Stimulated activated naive B cell treated with anti-CD40 and anti-IgM and Interleukin-4, amounts not matched to agents 10 μg/mL and 1 μg/mL and 100 μg/mL, for 72 hours (primary cell): ENCODE results near the gene DRD4.
"Not testable (repeated sequence)": the region's sequence is repeated elsewhere in the genome, so short reads cannot be mapped to it uniquely, and the experiment has no call there.

Experiments used
- ATAC-seq, 2 donors: fragments of 150-1000 bp; cut with Tn5 transposase; replicated peaks; 2 replicates each; pipeline ENCODE4 v1.10.0; 2021; ENCODE audit warnings: moderate library complexity in 1 of 2
- DNase-seq: peaks from one replicate; pipeline ENCODE4 v3.0.0; 2021
- H3K27ac Mint-ChIP-seq: one replicate; pipeline ENCODE4 v1.8.0; 2022; ENCODE audit warnings: mild to moderate bottlenecking, mixed read lengths
- H3K27me3 Mint-ChIP-seq, 2 donors: one replicate each; pipeline ENCODE4 v1.8.0; 2022; ENCODE audit warnings: mixed read lengths in 2 of 2
- H3K36me3 Mint-ChIP-seq, 2 donors: one replicate each; pipeline ENCODE4 v1.8.0; 2022; ENCODE audit warnings: mixed read lengths in 2 of 2, mild to moderate bottlenecking in 1 of 2
- H3K4me1 Mint-ChIP-seq, 2 donors: one replicate each; pipeline ENCODE4 v1.8.0; 2022; ENCODE audit warnings: mixed read lengths in 2 of 2, mild to moderate bottlenecking in 1 of 2
- H3K4me3 Mint-ChIP-seq, 2 donors: one replicate each; pipeline ENCODE4 v1.8.0; 2022; ENCODE audit warnings: mild to moderate bottlenecking in 2 of 2, mixed read lengths in 2 of 2, moderate library complexity in 1 of 2
- H3K9me3 Mint-ChIP-seq, 2 donors: one replicate each; pipeline ENCODE4 v1.8.0; 2022; ENCODE audit warnings: mixed read lengths in 2 of 2, mild to moderate bottlenecking in 1 of 2

DRD4 gene

DNA sequence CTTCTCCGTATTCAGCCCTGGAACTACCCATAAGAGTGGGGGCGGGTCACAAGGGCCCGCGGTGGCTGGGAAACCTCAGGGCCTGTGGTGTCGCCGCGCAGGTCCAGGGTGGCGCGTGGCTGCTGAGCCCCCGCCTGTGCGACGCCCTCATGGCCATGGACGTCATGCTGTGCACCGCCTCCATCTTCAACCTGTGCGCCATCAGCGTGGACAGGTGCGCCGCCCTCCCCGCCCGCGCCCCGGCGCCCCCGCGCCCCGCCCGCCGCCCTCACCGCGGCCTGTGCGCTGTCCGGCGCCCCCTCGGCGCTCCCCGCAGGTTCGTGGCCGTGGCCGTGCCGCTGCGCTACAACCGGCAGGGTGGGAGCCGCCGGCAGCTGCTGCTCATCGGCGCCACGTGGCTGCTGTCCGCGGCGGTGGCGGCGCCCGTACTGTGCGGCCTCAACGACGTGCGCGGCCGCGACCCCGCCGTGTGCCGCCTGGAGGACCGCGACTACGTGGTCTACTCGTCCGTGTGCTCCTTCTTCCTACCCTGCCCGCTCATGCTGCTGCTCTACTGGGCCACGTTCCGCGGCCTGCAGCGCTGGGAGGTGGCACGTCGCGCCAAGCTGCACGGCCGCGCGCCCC, 2.4 kb downstream of the DRD4 start:
- H3K27me3 Mint-ChIP-seq, result peaks cover 28 to 42% of the 10 kb centered on the region in 2 donors
- H3K27ac Mint-ChIP-seq, result no peak overlapping the region
- peak overlapping the region; percentile 29 to 30 for H3K4me3 Mint-ChIP-seq
- no peaks in the 10 kb centered on the region for H3K9me3 Mint-ChIP-seq
- peaks cover 10 to 16% of the 10 kb centered on the region in 2 donors for H3K4me1 Mint-ChIP-seq
- peak; percentile 8 to 15 for ATAC-seq
- H3K36me3 Mint-ChIP-seq, result peaks cover 12 to 16% of the 10 kb centered on the region in 2 donors
- no peak for DNase-seq

DNA sequence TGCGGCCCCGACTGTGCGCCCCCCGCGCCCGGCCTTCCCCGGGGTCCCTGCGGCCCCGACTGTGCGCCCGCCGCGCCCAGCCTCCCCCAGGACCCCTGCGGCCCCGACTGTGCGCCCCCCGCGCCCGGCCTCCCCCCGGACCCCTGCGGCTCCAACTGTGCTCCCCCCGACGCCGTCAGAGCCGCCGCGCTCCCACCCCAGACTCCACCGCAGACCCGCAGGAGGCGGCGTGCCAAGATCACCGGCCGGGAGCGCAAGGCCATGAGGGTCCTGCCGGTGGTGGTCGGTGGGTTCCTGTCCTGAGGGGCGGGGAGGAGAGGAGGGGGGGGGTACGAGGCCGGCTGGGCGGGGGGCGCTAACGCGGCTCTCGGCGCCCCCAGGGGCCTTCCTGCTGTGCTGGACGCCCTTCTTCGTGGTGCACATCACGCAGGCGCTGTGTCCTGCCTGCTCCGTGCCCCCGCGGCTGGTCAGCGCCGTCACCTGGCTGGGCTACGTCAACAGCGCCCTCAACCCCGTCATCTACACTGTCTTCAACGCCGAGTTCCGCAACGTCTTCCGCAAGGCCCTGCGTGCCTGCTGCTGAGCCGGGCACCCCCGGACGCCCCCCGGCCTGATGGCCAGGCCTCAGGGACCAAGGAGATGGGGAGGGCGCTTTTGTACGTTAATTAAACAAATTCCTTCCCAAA, 3.1 kb downstream of the DRD4 start:
- DNase-seq (no peak), ATAC-seq (peak; percentile 61 to 66)
- Mint-ChIP-seq H3K4me1 (peaks cover 10 to 16% of the 10 kb centered on the region in 2 donors), H3K9me3 (no peaks in the 10 kb centered on the region), H3K27me3 (peaks cover 28 to 42% of the 10 kb centered on the region in 2 donors), H3K4me3 (peak overlapping the region; percentile 71 to 78), H3K36me3 (peaks cover 12 to 16% of the 10 kb centered on the region in 2 donors), H3K27ac (peak overlapping the region; percentile 88)

DNA sequence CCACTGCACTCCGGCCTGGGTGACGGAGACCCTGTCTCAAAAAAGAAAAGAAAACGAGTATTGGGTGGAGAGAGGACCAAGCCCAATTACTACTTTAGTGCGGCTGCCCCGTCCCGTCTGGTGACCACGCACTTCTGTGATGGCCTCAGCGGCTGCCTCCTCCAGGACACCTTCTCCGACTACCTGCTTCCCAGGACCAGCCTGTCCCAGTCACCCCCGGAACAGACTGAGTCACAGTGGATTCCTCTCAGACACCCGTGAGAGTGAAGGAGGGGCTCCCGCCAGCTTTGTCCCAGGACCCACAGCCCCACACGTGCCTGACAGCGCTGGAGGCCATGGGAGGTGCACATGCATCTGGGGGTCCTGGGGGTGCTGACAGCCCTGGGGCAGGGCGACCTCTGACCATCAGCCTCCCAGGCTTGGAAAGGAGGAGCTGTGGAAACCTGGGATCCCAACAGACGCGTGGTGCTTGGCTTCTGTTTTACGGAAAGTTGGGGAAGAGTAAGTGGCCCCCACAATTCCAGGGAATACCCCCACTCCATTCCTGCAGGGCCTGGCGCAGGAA, 4.8 kb downstream of the DRD4 start:
- H3K27ac Mint-ChIP-seq, result peak overlapping the region; percentile 56
- peaks cover 12 to 26% of the 10 kb centered on the region in 2 donors for H3K36me3 Mint-ChIP-seq
- H3K4me1 Mint-ChIP-seq, result peaks cover 10 to 22% of the 10 kb centered on the region in 2 donors
- H3K27me3 Mint-ChIP-seq, result peaks cover 21 to 27% of the 10 kb centered on the region in 2 donors
- no peak overlapping the region for H3K4me3 Mint-ChIP-seq
- ATAC-seq (no peak), DNase-seq (no peak)
- no peaks in the 10 kb centered on the region for H3K9me3 Mint-ChIP-seq

DNA sequence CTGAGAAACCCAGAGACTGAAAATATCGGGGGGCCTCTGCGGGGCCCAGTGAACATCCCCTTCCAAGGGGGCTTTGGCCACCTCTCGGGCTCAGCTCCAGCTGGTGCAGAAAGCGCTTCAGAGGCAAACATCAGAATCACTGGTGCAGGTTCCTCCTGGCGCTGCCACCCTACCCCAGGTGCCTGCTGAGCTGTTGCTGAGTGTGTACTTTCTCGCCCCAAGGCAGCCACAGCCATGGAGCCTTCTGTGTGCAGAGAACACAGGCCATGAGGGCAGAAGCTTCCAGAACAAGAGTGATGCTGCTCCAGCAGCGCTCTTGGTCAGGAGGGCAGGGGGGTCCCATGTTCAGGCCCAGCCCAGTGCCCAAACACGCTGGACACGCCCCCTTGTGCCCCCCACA, 6.3 kb downstream of the DRD4 start:
- ATAC-seq (no peak), DNase-seq (no peak)
- Mint-ChIP-seq H3K4me1 (peaks cover 5 to 19% of the 10 kb centered on the region in 2 donors), H3K9me3 (no peaks in the 10 kb centered on the region), H3K27me3 (peaks cover 12 to 14% of the 10 kb centered on the region in 2 donors), H3K4me3 (no peak overlapping the region), H3K27ac (no peak overlapping the region), H3K36me3 (peaks cover 14 to 28% of the 10 kb centered on the region in 2 donors)

DNA sequence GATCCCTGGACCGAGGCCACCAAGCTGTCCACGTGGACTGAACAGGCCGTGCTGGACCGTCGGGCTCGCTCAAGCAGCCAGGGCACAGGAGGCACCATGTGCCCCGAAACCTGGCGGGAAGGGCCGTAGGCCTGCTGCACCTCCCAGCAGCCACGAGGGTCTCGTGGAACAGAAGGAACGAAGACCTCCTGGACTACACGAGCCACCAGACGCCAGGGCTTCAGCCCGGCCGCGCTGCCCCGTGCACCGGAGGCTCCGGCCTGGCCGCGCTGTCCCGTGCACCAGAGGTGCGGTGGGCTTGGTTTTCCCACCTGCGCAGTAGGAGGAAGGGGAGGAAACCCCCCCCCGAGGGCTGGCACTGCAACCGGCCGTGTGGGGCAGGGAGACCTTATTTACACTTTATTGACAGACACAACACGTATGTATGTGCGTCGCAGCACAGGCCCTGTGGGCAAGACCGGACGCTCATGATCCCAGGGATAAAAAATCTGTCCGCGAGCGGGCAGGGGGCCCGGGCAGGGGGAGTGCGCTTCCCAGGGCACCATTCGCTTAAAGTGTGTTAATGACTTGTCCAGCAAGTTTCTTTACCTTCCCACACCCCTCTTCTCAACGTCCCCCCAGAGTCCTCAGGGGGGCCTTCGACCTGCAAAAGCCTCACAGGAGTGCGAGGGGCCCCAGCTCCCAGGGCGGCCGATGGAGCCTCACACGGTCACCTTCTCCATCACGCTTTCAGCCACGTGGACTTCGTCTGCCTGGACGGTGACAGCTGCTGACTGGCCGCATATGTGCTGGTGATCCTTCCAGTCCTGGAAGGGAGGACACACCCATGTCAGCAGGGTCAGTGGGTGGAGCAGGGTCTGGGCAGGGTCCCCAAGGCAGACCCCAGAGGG, 7.0 kb downstream of the DRD4 start:
- no peak overlapping the region for H3K4me3 Mint-ChIP-seq
- ATAC-seq, result no peak
- H3K9me3 Mint-ChIP-seq, result no peaks in the 10 kb centered on the region
- H3K27ac Mint-ChIP-seq, result no peak overlapping the region
- H3K27me3 Mint-ChIP-seq, result peaks cover 5 to 8% of the 10 kb centered on the region in 2 donors
- H3K4me1 Mint-ChIP-seq, result peaks cover 5 to 19% of the 10 kb centered on the region in 2 donors
- DNase-seq, result no peak
- peaks cover 16 to 34% of the 10 kb centered on the region in 2 donors for H3K36me3 Mint-ChIP-seq

DNA sequence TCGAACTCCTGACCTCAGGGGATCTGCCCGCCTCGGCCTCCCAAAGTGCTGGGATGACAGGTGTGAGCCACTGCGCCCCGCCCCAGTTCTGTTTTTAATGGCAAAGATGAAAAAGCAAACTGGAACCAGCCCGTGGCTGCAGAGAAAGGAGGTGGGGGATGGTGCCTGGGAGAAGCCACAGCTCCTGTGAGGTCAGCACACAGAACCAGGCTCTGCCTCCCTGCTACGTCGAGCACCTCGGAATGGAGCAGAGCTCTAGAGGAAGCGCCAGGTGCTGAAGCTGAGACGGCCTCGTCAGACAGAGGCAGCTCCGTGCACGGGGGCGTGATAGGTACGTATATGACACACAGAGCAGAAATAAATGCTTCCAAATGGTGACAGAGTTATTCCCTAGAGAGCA, 8.5 kb downstream of the DRD4 start:
- ATAC-seq (no peak), DNase-seq (no peak)
- no peak overlapping the region for H3K4me3 Mint-ChIP-seq
- peaks cover under 1 to 2% of the 10 kb centered on the region in 2 donors for H3K27me3 Mint-ChIP-seq
- H3K4me1 Mint-ChIP-seq, result peaks cover 2 to 14% of the 10 kb centered on the region in 2 donors
- peaks cover 16 to 37% of the 10 kb centered on the region in 2 donors for H3K36me3 Mint-ChIP-seq
- no peak overlapping the region for H3K27ac Mint-ChIP-seq
- H3K9me3 Mint-ChIP-seq, result no peaks in the 10 kb centered on the region

DNA sequence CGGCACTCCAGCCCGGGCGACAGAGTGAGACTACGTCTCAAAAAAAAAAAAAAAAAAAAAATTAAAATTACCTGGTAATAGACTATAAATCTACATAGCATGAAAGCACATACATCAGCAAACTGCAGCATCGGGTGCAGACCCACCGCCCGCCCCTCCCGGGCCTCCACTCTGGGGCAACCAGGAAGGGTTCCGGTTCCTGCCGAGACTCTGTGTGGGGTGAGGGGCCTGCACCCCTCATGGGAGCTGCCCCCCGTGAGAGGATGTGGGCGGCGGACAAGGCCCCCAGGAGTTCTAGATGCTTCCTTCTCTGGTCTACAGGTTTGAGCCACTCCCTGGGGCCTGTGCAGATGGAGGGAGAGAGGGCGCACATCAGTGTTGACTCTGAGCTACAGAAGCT, 9.1 kb downstream of the DRD4 start:
- DNase-seq (no peak), ATAC-seq (no peak)
- H3K27ac Mint-ChIP-seq, result no peak overlapping the region
- peaks cover 0 to 11% of the 10 kb centered on the region in 2 donors for H3K4me1 Mint-ChIP-seq
- peaks cover 16 to 36% of the 10 kb centered on the region in 2 donors for H3K36me3 Mint-ChIP-seq
- no peak overlapping the region for H3K4me3 Mint-ChIP-seq
- H3K9me3 Mint-ChIP-seq, result no peaks in the 10 kb centered on the region
- no peaks in the 10 kb centered on the region for H3K27me3 Mint-ChIP-seq

DNA sequence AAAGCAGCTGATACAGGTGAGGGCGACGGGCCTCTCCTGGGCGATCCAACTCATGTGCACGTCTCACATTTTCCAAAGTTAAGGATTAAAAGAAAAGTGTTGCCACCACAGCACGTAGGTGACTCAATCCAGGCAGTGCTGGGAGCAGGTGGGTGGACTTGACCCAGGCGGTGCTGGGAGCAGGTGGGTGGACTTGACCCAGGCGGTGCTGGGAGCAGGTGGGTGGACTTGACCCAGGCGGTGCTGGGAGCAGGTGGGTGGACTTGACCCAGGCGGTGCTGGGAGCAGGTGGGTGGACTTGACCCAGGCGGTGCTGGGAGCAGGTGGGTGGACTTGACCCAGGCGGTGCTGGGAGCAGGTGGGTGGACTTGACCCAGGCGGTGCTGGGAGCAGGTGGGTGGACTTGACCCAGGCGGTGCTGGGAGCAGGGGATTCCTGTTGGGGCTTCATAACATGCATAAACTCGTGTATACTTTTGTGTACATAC, 10.6 kb downstream of the DRD4 start:
- not testable (repeated sequence) for H3K27me3 Mint-ChIP-seq, H3K9me3 Mint-ChIP-seq
- peak overlapping the region; percentile 42 for H3K27ac Mint-ChIP-seq

DNA sequence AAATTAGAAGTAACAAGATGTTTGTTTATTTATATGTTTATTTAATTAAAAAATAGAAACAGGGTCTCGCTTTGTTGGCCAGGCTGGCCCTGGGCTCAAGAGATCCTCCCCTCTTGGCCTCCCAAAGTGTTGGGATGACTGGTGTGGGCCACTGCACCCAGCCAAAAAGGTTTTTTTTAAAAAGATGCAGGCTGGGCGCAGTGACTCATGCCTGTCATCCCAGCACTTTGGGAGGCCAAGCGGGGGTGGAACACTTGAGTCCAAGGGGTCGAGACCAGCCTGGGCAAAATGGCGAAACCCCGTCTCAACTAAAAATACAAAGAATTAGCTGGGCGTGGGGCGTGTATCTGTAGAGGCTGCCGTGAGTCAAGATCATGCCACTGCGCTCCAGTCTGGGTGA, 13.4 kb downstream of the DRD4 start:
- no peaks in the 10 kb centered on the region for H3K27me3 Mint-ChIP-seq
- peaks cover 27 to 55% of the 10 kb centered on the region in 2 donors for H3K36me3 Mint-ChIP-seq
- ATAC-seq (no peak), DNase-seq (no peak)
- H3K4me1 Mint-ChIP-seq, result peaks cover 0 to 11% of the 10 kb centered on the region in 2 donors
- no peak overlapping the region for H3K27ac Mint-ChIP-seq
- H3K9me3 Mint-ChIP-seq, result no peaks in the 10 kb centered on the region
- no peak overlapping the region for H3K4me3 Mint-ChIP-seq

More for the DNA sequence above, 10.6 kb downstream of the DRD4 start:
- H3K36me3 Mint-ChIP-seq, result peaks cover 19 to 44% of the 10 kb centered on the region in 2 donors
- DNase-seq, H3K4me3 Mint-ChIP-seq, ATAC-seq: not testable (repeated sequence)
- peaks cover 0 to 11% of the 10 kb centered on the region in 2 donors for H3K4me1 Mint-ChIP-seq

DNA sequence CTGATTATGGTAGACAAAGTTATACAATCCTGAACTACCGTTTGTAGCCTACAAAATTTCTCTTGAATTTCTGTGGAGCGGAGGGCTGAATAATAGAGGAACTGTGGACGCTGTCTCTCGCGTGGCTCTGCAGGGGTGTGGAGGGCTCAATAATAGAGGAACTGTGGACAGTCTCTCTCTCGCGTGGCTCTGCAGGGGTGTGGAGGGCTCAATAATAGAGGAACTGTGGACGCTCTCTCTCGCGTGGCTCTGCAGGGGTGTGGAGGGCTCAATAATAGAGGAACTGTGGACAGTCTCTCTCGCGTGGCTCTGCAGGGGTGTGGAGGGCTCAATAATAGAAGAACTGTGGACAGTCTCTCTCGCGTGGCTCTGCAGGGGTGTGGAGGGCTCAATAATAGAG, 16.1 kb downstream of the DRD4 start:
- H3K9me3 Mint-ChIP-seq, result not testable (repeated sequence)
- peaks cover 31 to 52% of the 10 kb centered on the region in 2 donors for H3K36me3 Mint-ChIP-seq

DNA sequence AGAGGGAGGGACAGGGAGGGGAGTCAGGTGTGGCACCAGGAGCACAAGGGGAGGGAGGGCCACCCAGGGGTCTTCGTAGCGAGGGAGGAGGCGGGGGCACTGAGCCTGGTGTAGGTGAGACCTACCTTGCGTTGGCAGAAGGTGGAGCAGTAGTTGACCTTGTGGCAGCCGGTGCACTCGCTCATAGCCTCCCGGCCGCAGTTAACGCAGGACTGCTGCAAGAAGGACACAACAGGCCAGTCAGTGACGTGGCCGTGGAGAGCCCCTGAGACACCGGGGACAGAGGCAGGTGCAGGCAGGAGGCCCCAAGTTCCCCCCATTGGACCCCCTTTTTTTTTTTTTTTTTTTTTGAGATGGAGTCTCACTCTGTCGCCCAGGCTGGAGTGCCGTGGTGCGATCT, 16.8 kb downstream of the DRD4 start:
- Mint-ChIP-seq H3K4me3 (no peak overlapping the region), H3K27me3 (no peaks in the 10 kb centered on the region), H3K36me3 (peaks cover 34 to 48% of the 10 kb centered on the region in 2 donors), H3K9me3 (no peaks in the 10 kb centered on the region), H3K27ac (no peak overlapping the region), H3K4me1 (no peaks in the 10 kb centered on the region)
- no peak for DNase-seq
- no peak for ATAC-seq

More for the DNA sequence above, 16.1 kb downstream of the DRD4 start:
- not testable (repeated sequence) for H3K27me3 Mint-ChIP-seq, ATAC-seq, H3K27ac Mint-ChIP-seq, H3K4me3 Mint-ChIP-seq, DNase-seq, H3K4me1 Mint-ChIP-seq

DNA sequence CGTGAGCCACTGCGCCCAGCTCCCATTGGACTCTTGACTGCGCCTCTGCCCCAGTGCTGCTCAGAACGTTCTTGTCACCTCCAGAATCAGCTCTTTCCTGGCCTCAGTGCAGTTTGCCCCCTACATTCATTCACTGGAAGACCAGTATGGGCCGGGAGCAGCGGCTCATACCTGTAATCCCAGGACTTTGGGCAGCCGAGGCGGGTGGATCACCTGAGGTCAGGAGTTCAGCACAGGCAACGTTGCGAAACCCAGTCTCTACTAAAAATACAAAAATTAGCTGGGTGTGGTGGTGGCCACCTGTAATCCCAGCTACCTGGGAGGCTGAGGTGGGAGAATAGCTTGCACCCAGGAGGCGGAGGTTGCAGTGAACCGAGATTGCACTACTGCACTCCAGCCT, 17.4 kb downstream of the DRD4 start:
- not testable (repeated sequence) for H3K9me3 Mint-ChIP-seq, H3K27ac Mint-ChIP-seq, DNase-seq, H3K4me1 Mint-ChIP-seq, H3K4me3 Mint-ChIP-seq, ATAC-seq, H3K27me3 Mint-ChIP-seq
- H3K36me3 Mint-ChIP-seq, result peaks cover 32 to 45% of the 10 kb centered on the region in 2 donors

DNA sequence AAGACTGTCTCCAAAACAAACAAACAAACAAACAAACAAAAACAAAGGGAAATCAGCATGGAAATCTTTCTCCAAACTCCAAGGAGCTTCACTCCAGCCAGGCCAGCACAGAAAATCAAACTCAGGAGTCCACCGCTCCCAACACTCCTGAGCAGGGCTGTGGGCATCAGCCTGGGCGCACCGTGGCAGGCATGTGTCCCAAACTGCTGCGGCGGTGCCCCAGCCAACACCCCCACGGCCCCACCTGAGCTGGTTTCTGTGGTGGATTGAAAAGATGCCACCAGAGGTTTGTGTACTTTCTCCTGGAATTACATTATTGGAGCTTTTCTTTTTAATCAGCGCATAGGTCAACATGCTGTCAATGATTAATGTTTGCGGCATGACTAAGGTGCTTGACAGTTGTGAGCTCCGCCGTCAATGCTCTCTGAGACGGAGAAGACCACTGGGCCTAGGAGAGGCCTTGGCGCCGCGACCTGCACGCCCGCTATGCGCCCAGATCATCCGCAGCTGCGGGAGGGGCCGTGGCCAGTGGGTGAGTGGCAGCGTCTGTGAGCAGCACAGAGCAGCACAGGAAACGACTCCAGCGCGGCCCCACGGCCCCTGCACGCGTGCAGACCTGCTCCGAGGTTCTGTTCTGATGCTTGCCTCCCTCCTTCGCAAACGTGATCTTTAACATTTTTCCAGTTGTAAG, 18.1 kb downstream of the DRD4 start:
- DNase-seq (no peak), ATAC-seq (no peak)
- peaks cover 29 to 45% of the 10 kb centered on the region in 2 donors for H3K36me3 Mint-ChIP-seq
- no peaks in the 10 kb centered on the region for H3K9me3 Mint-ChIP-seq
- peaks cover 0 to 2% of the 10 kb centered on the region in 2 donors for H3K4me1 Mint-ChIP-seq
- no peak overlapping the region for H3K27ac Mint-ChIP-seq
- H3K27me3 Mint-ChIP-seq, result no peaks in the 10 kb centered on the region
- H3K4me3 Mint-ChIP-seq, result no peak overlapping the region
